RKO (cell line): ENCODE data around the gene PLCE1.

Experiments used
- DNase-seq: peaks from one replicate; pipeline ENCODE4 v3.0.0-alpha.2; 2016; ENCODE audit warnings: low spot score

PLCE1 gene

GRCh38 chr10:93994438-93994801 lies 689 bp downstream of the PLCE1 start:
- DNase-seq = no peak

- no peak for DNase-seq
Observed at GRCh38 chr10:93995182-93995581, 1.5 kb downstream of the PLCE1 start.

GRCh38 chr10:93995598-93996271 lies 2.0 kb downstream of the PLCE1 start:
- no peak for DNase-seq

- no peak for DNase-seq
Observed at GRCh38 chr10:93996551-93996950, 2.8 kb downstream of the PLCE1 start.

- DNase-seq = no peak
Observed at GRCh38 chr10:93997546-93997945, 3.8 kb downstream of the PLCE1 start.

GRCh38 chr10:93999401-93999851 lies 5.7 kb downstream of the PLCE1 start:
- no peak for DNase-seq

- no peak for DNase-seq
Observed at GRCh38 chr10:94000638-94001415, 7.1 kb downstream of the PLCE1 start.

GRCh38 chr10:94001416-94001810 lies 7.7 kb downstream of the PLCE1 start:
- DNase-seq = no peak

- DNase-seq = no peak
Observed at GRCh38 chr10:94002156-94002555, 8.4 kb downstream of the PLCE1 start.

GRCh38 chr10:94003488-94003887 lies 9.8 kb downstream of the PLCE1 start:
- no peak for DNase-seq

- no peak for DNase-seq
Observed at GRCh38 chr10:94005050-94005449, 11.3 kb downstream of the PLCE1 start.

GRCh38 chr10:94006591-94007550 lies 13.1 kb downstream of the PLCE1 start:
- no peak for DNase-seq

- no peak for DNase-seq
Observed at GRCh38 chr10:94008526-94008925, 14.8 kb downstream of the PLCE1 start.

- DNase-seq = no peak
Observed at GRCh38 chr10:94010116-94010515, 16.4 kb downstream of the PLCE1 start.

GRCh38 chr10:94010886-94011285 lies 17.2 kb downstream of the PLCE1 start:
- DNase-seq = no peak

- no peak for DNase-seq
Observed at GRCh38 chr10:94011296-94011695, 17.6 kb downstream of the PLCE1 start.

- no peak for DNase-seq
Observed at GRCh38 chr10:94012834-94013233, 19.1 kb downstream of the PLCE1 start.

- DNase-seq = no peak
Observed at GRCh38 chr10:94013331-94013760, 19.6 kb downstream of the PLCE1 start.

- DNase-seq = no peak
Observed at GRCh38 chr10:94014304-94014703, 20.6 kb downstream of the PLCE1 start.

GRCh38 chr10:94016727-94017714 lies 23.3 kb downstream of the PLCE1 start:
- DNase-seq = no peak

- no peak for DNase-seq
Observed at GRCh38 chr10:94018107-94018506, 24.4 kb downstream of the PLCE1 start.
